ENCODE measurements around the gene PLA2G15. TPM values are rescaled to one million over a fixed set of nuclear protein-coding genes. Genes with fewer than 3 reads are reported as not detected.
A peak's percentile ranks its signal among the peaks of the same experiment; 100 is the strongest.

PLA2G15 gene
- total RNA-seq, 3 donors from 2014 or later, result 13.2 to 14.2 (median 13.5) TPM

GRCh38 chr16:68247932-68248331 lies 2.8 kb downstream of the PLA2G15 start:
- Histone ChIP-seq H3K4me1 (ENCODE audit: low read depth) (peaks cover 16% of the 10 kb centered on the region), H3K4me3 (no peak overlapping the region), H3K36me3 (ENCODE audit: low read depth) (no peaks in the 10 kb centered on the region), H3K9me3 (no peaks in the 10 kb centered on the region)
- DNase-seq, result peak in 1 of 3 donors; percentile 16
- no peak for ATAC-seq
- intact Hi-C loops (cut with DNase I, micrococcal nuclease), result no loop called here
- TF ChIP-seq CTCF (IDR thresholded peaks at IDR 0.05), result no peak

- ATAC-seq (no peak), DNase-seq (no peak)
- TF ChIP-seq CTCF (IDR thresholded peaks at IDR 0.05), result no peak
- Histone ChIP-seq H3K4me1 (ENCODE audit: low read depth) (peaks cover 13% of the 10 kb centered on the region), H3K9me3 (no peaks in the 10 kb centered on the region), H3K4me3 (no peak overlapping the region), H3K36me3 (ENCODE audit: low read depth) (no peaks in the 10 kb centered on the region)
- intact Hi-C loops (cut with DNase I, micrococcal nuclease), result no loop called here
Measured at GRCh38 chr16:68249371-68249770, 4.2 kb downstream of the PLA2G15 start.

- DNase-seq (no peak), ATAC-seq (no peak)
- TF ChIP-seq CTCF (IDR thresholded peaks at IDR 0.05), result no peak
- Histone ChIP-seq H3K4me1 (ENCODE audit: low read depth) (peaks cover 7% of the 10 kb centered on the region), H3K4me3 (no peak overlapping the region), H3K36me3 (ENCODE audit: low read depth) (no peaks in the 10 kb centered on the region), H3K9me3 (no peaks in the 10 kb centered on the region)
- intact Hi-C loops (cut with DNase I, micrococcal nuclease), result no loop called here
Measured at GRCh38 chr16:68250951-68251350, 5.8 kb downstream of the PLA2G15 start.

GRCh38 chr16:68251832-68252231 lies 6.7 kb downstream of the PLA2G15 start:
- DNase-seq, result no peak
- no peak for ATAC-seq
- Histone ChIP-seq H3K36me3 (ENCODE audit: low read depth) (no peaks in the 10 kb centered on the region), H3K4me1 (ENCODE audit: low read depth) (peaks cover 2% of the 10 kb centered on the region), H3K4me3 (no peak overlapping the region), H3K9me3 (no peaks in the 10 kb centered on the region)
- TF ChIP-seq CTCF (IDR thresholded peaks at IDR 0.05), result no peak
- intact Hi-C loops (cut with DNase I, micrococcal nuclease), result no loop called here

GRCh38 chr16:68252383-68252782 lies 7.2 kb downstream of the PLA2G15 start:
- Histone ChIP-seq H3K9me3 (no peaks in the 10 kb centered on the region), H3K36me3 (ENCODE audit: low read depth) (no peaks in the 10 kb centered on the region), H3K4me3 (no peak overlapping the region), H3K4me1 (ENCODE audit: low read depth) (peaks cover 6% of the 10 kb centered on the region)
- no peak for TF ChIP-seq CTCF (IDR thresholded peaks at IDR 0.05)
- DNase-seq (no peak), ATAC-seq (no peak)
- intact Hi-C loops (cut with DNase I, micrococcal nuclease), result no loop called here

DNA sequence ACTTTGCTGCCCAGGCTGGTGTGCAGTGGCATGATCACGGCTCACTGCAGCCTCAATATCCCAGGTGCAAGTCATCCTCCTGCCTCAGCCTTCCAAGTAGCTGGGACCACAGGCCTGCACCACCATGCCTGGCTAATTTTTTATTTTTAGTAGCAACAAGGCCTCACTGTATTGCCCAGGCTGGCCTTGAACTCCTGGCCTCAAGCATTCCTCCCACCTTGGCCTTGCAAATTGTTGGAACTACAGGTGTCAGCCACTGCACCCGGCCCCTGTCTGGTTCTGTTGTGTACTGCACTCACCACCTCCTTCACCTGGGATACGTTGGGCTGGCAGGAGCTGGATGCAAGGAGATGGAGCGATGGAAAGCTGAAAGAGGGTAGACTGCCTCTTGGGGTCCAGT lies 8.5 kb downstream of the PLA2G15 start:
- no peaks in the 10 kb centered on the region for H3K36me3 ChIP-seq (ENCODE audit: low read depth)
- intact Hi-C loops (cut with DNase I, micrococcal nuclease), result no loop called here

More for the DNA sequence above, 8.5 kb downstream of the PLA2G15 start:
- Histone ChIP-seq H3K9me3 (no peaks in the 10 kb centered on the region), H3K4me3 (no peak overlapping the region), H3K4me1 (ENCODE audit: low read depth) (peaks cover 12% of the 10 kb centered on the region)
- ATAC-seq (no peak), DNase-seq (no peak)
- TF ChIP-seq CTCF (IDR thresholded peaks at IDR 0.05), result no peak
